Measurements from ENCODE around the gene AUTS2.

AUTS2 gene

GRCh38 chr7:69789563-69789962 lies 191.3 kb downstream of the AUTS2 start:
- no peak for DNase-seq (ENCODE audit: low spot score)

DNA sequence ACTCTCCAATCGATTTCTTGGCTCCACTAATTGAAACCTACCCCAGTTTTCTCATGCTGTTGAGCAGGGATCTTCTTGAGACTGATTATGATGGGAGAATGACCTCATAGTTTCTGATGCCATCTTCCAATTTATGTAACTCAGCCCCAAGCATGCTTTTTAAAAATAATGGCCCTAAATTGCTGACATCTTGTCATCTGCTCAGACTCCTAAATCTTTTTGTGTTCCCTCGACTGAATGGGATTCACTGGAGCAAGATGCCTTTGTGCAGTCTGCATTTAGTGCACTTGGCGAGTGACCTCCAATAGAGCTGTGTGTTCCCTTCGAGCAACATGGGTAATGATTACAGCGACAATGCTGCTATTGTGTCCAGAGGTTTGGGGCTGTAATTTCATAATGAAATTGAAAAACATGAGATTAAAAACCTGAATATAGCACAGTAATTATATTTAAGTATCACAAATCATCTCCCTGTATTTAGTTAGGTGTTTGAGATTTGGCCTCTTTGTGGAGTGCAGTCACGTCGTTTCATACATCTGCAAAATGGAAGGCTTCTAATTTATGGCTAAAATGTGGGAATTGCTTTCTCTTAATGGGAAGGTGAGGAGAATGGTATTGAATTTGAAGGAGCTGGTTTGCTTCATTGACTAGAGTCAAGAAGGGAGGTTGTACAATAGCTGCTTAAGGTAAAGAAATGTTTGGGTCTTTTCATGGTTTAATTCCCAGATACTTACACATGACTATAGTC lies 192.9 kb downstream of the AUTS2 start:
- no peak for DNase-seq (ENCODE audit: low spot score)

DNA sequence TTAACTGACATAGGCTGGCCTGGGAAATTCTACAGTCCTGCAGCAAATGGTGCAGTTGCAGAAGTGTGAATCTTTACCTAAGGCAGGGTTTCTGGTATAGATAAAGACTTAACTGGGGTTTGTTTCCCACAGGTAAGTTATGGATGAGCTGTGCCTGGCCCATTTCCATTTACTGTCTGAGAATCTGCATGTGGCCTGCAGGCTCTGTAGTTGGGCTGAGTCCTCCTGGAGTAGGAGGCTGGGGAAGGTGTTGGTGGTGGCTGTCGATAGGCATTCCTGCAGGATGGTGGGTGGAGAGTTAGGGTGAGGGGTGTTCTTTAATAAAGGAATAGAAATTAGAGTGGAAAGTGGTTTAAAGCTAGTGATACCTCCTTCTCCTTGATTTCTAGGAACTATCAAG lies 193.5 kb downstream of the AUTS2 start:
- DNase-seq (ENCODE audit: low spot score) = no peak

GRCh38 chr7:69795932-69796331 lies 197.7 kb downstream of the AUTS2 start:
- no peak for DNase-seq (ENCODE audit: low spot score)

DNA sequence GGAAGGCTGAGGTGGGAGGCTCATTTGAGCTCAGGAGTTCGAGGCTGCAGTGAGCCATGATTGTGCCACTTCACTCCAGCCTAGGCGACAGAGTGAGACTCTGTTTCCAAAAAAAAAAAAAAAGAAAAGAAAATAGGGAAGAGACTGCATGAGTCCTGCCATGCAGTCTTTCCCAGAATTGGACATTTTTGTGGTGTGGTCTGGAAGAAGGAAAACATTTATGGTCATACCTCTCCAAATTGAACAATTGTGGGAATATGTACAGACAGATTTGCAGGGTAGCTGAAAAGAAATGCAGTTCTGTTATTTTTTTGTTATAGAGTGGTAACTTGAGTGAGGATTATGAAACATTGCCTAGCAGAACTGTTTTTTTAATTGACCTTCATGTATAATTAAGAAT lies 198.1 kb downstream of the AUTS2 start:
- no peak for DNase-seq (ENCODE audit: low spot score)

GRCh38 chr7:69799048-69799697 lies 200.9 kb downstream of the AUTS2 start:
- DNase-seq (ENCODE audit: low spot score) = no peak

- no peak for DNase-seq (ENCODE audit: low spot score)
These were observed 201.7 kb downstream of the AUTS2 start for GRCh38 chr7:69799990-69800389.

GRCh38 chr7:69800495-69800894 lies 202.2 kb downstream of the AUTS2 start:
- DNase-seq (ENCODE audit: low spot score) = no peak

DNA sequence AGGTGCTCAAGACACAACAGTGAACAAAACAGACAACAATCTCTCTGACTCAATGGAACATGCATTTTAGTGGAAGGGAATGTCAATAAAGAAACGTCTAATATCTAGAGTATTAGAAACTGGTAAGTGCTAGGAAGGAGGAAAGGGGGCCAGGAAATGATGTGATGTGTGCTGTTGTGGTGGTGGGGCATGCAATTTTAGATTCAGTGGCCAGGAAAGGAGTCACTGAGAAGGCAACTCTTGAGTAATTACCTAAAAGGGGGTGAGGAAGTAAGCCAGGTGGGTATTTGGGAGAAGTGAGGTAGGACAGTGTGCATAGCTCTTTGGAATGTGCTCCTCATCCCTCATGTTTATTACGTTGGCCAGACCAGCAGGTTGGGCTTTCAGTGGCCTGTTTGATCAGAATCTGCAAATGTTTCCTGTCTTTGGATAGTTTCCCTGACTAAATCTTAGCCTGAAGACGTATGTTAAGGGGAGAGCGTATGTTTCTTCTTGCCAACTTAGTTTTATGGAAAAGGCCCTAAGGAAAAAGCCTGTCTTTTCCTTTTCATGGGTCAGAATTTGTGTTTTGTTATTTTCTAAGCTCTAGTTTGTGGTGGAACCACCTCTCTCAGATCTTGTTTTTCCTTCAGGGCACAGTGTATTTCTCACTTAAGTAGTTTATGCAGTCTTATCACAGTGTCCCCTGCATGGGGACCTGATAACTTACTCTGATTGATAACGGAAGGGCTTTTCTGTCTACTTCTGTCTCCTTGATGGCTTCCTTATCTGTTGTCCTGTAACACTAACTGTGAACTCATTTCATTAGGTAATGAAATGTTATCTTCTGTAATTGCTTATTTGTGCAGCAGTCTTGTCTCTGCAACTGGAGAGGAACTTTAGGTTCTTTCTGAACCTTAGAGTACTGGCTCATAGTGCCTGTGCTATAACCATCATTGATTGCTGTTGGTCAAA lies 203.7 kb downstream of the AUTS2 start:
- DNase-seq (ENCODE audit: low spot score) = no peak

DNA sequence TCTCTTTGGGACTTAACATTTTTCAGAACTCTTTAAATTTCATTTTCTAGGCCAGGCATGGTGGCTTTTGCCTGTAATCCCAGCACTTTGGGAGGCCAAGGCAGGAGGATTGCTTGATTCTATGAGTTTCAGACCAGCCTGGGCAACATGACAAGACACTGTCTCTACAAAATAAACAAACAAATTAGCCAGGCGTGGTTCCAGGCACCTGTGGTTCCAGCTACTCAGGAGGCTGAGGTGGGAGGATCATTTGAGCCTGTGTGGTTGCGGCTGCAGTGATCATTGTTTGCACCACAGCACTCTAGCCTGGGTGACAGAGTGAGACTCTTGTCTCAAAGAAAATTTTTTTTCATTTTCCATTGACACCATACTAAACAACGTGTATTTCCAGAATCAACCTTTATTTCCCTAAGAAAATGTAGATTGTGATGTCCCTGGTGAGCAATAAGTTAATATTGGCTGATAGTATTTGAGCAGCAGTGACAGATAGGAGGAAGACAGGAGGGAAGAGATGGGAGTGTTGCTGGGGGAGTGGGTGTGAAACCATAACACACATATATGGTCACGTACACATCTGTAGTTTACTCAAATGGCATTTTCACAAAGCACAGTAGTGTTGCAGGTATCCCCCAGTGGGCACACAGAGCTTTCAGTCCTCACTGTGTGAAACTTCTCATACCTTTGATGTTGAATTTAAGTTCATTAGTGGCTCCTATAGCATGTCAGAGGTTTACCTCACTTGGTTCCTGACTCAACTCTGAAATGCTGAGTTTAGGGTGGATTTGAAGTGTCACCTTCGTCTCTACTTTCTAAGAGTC lies 205.6 kb downstream of the AUTS2 start:
- no peak for DNase-seq (ENCODE audit: low spot score)

GRCh38 chr7:69804962-69805361 lies 206.7 kb downstream of the AUTS2 start:
- no peak for DNase-seq (ENCODE audit: low spot score)

DNA sequence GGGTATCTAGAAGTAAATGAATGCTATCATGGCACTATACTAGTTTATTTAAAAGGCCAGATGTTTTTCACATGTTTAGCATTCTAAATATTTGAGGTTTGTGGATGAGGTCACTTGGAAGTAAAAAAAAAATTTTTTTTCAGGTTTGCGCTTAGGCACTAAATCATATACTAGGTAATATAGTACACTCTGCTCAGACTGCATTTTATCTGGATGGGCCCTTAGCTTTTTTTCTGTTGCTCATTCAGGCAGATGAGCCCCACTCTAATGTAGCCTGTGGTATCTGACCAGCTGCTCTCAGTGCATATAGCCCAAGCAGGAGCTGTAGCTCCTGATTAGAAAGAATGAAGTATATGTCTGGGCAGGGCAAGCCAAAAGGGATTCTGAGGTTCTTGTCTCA lies 210.1 kb downstream of the AUTS2 start:
- DNase-seq (ENCODE audit: low spot score) = no peak

DNA sequence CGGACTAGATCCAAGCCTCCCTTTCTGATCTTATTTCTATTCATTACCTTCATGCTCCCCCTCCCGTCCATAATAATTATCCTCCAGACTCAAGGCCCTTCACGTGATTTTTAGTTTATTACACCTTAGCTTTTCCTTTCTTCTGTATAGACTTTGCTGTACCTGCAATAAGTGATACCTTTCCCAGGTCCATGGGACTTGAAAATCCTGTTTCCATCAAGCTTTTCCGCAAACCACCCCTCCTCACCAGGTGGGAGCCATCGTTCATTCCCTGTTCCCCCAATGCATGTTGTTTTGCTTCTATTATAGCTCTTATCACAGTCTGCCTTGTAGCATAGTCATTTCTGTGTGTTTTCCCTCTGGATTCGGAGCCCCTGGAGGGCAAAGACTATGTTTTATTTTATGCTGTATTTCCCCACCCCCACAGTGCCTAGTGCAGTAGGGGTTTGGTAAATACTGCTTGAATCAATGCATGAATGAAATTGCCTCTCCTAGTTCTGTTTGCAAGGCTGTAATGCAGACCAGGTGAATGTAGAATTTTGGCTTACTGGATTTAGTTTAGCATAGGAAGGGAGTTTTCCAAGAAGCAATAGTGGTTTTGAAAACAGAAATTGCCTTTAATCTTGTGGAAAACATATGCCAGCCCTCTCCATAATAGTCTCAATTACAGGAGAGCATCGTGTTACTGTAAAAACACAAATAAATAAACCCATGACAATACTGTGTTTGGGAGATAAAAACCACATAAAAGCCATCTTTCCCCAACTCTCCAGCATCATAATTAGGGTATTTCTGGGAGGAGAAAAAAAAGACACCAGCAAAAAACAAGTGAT lies 213.4 kb downstream of the AUTS2 start:
- DNase-seq (ENCODE audit: low spot score) = no peak

DNA sequence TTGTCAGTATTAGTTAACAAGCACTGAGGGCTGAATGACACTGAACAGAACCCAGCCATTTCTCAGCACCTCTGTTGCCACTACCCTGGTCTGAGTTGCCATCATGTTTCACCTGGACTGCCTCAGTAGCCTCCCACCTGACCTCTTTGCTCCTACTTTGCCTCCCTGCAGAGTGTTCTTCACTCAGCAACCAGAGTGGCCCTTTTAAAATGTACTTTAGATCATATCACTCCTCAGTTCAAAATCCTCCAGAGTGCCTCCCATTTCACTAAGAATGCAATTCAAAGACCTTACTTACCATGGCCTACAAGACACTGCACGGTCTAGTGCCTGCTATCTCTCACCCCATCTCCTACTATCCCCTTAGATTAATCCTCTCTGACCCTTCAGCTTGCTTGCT lies 214.5 kb downstream of the AUTS2 start:
- DNase-seq (ENCODE audit: low spot score) = no peak

DNA sequence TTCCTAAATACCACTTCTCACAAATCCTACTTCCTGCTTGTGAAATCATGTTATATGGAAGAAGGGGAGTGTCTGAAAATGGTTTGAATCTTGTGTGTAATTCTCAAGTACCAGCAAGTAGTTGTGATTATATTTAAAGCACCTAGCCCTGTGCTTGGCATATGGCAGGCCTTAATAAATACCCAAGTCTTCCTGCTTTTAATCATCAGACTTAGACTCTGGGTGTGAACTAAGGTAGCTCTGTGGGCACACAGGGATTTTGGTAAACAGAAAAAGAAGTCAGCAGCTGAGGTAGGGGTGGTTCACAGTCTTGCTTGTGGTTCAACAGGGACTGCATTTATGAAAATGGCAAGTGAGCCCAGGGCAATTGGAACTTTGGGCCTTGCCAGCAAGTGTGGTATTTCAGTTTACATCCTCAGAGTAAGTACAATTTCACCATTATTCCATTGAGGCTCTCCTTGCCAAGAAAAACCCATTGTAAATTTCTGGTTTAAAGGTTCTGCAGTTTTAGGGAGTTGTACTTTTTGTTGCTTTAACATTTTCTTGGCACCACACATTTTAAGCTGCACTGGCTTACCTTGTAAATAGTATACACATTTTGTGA lies 215.5 kb downstream of the AUTS2 start:
- DNase-seq (ENCODE audit: low spot score) = no peak

DNA sequence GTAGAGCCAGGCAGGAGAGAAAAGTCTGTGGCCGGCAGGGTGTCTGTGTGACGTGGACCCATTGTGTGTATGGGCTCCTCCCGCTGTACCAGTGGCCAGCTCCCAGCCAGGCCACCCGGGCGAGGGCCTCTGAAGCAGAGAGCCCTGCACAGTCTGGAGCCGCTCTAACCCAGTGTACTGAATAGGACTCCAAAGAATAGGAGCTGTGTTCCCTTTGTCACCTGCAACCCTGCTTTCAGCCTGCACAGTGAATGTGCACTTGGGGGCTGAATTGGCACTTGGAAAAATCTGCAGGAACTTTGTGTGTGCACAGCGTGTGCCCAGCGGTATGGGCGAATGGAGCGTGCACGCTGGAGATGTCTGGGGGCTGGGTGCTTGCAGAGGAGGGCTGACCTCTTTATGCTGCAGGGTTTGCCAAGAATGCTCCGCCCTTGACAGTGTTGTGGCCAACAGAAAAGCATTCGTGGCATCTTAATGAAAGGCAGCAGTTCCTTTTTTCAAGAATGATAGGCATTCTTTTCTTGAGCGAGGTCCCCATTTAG lies 216.2 kb downstream of the AUTS2 start:
- DNase-seq (ENCODE audit: low spot score) = no peak

GRCh38 chr7:69816501-69816900 lies 218.2 kb downstream of the AUTS2 start:
- DNase-seq (ENCODE audit: low spot score) = no peak

DNA sequence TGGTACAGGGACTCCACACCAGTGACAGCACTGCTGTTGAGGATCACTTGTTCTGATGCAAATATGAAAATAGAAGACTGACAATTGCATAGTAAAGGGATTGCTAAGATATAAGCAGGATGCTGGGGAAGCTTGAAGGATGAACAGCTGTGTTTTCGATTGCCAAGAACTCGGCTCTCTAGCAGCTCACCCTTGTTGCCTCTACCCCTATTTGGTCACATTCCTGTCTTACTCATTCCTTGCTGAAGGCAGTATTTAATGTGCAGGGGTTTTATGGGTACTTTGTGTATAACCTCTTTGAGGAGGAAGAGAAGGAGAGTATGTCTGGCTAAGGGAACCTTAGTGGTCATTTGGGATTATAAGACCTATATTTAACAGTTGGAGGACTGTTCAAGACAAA lies 218.8 kb downstream of the AUTS2 start:
- no peak for DNase-seq (ENCODE audit: low spot score)

DNA sequence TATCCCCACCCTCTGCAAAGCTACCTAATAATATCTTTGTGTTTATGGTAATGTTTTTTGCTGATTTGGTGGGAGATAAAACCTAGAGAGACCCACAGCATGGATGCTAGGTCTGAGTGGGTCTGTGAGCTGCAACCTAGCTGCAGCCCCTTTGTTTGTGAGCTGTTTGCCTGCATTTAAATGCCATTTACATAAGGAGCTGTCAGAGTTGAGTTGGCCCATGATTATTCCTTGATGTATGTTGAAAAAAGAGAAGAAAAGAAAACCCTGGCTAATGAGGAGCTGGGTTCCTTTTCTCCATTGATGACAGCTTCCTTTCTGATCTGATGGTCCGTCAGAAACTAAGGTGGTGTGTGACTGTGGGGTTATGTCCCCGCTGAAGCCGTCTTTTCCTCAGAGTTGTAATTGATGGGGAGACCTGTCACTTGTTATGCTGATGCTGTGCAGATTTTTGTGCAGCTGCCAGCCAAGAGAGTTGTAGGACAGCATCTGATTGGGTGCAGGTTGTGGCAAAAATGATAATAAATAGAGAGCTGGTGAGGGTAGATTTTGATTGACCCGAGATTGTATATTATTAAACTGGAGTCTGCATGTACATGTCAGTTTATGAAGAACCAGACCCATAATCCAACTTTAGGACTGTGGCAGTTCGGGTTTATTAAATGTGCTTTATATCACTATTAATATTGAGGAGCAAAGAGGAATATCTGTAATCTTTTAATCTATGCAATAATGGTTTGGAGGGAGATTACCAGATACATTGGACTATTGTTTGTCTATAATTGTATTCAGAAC lies 219.8 kb downstream of the AUTS2 start:
- no peak for DNase-seq (ENCODE audit: low spot score)
